HL-60 (cell line): ENCODE measurements around the gene PDE8A.

Experiments used
- DNase-seq, 2 experiments: peaks; one replicate each; pipeline ENCODE4 v3.0.0-alpha.2; 2010 to 2020; ENCODE audit warnings: low read depth in 1 of 2, low spot score in 1 of 2
- H3K27ac ChIP-seq: fragments of 250-450 bp; sonication (Bioruptor Pico); replicated peaks from 2 replicates; pipeline ENCODE4 v1.5.1; 2020; ENCODE audit warnings: mild to moderate bottlenecking, moderate library complexity
- H3K27me3 ChIP-seq: fragments of 250-450 bp; sonication (Bioruptor Pico); 2 replicates; pipeline ENCODE4 v1.5.1; 2021; ENCODE audit warnings: mild to moderate bottlenecking, moderate library complexity; ENCODE audit not compliant: insufficient read depth, poor library complexity, severe bottlenecking
- H3K4me3 ChIP-seq: replicated peaks from 2 replicates; pipeline ENCODE4 v1.5.1; 2011; ENCODE audit warnings: mild to moderate bottlenecking, control low read depth, low read length; ENCODE audit not compliant: insufficient read depth
- GABPA ChIP-seq: IDR thresholded peaks from 2 replicates; pipeline ENCODE4 v1.6.1; 2012; ENCODE audit warnings: low read depth
- POLR2AphosphoS5 ChIP-seq: IDR thresholded peaks from 2 replicates; pipeline ENCODE4 v1.6.1; 2012; ENCODE audit warnings: low read depth
- SPI1 ChIP-seq: IDR thresholded peaks from 2 replicates; pipeline ENCODE4 v1.6.1; 2012; ENCODE audit warnings: low read depth, mild to moderate bottlenecking, borderline replicate concordance
- TF ChIP-seq, protein P1 (sequence below): IDR thresholded peaks from 2 replicates; pipeline ENCODE4 v1.6.1; 2012; ENCODE audit warnings: low read depth; ENCODE audit not compliant: insufficient replicate concordance
- TF ChIP-seq, protein P2 (sequence below): IDR thresholded peaks from one replicate; pipeline ENCODE4 v1.5.1; 2011; ENCODE audit warnings: low read length, control low read depth, inconsistent platforms; ENCODE audit not compliant: insufficient read depth

Gene PDE8A

DNA sequence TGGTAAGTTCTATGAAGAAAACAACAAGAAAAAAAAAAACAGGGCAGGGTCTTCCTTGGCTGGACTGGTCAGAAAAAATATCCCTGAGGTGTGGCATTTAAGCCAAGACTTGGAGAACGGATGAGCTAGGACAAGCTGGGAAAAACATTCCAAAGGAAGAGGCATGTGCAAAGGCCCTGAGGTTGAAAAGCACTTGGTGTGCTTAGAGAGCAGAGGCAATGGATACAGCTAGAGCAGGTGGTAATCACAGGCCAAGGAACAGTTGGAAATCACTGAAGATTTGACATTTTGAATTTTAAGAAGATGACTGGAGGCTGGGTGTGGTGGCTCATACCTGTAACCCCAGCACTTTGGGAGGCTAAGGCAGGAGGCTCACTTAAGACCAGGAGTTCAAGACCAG is 42.9 kb upstream of the PDE8A start:
- H3K4me3 ChIP-seq, result no peak overlapping the region
- no peak for DNase-seq
- TF ChIP-seq, protein P1, sequence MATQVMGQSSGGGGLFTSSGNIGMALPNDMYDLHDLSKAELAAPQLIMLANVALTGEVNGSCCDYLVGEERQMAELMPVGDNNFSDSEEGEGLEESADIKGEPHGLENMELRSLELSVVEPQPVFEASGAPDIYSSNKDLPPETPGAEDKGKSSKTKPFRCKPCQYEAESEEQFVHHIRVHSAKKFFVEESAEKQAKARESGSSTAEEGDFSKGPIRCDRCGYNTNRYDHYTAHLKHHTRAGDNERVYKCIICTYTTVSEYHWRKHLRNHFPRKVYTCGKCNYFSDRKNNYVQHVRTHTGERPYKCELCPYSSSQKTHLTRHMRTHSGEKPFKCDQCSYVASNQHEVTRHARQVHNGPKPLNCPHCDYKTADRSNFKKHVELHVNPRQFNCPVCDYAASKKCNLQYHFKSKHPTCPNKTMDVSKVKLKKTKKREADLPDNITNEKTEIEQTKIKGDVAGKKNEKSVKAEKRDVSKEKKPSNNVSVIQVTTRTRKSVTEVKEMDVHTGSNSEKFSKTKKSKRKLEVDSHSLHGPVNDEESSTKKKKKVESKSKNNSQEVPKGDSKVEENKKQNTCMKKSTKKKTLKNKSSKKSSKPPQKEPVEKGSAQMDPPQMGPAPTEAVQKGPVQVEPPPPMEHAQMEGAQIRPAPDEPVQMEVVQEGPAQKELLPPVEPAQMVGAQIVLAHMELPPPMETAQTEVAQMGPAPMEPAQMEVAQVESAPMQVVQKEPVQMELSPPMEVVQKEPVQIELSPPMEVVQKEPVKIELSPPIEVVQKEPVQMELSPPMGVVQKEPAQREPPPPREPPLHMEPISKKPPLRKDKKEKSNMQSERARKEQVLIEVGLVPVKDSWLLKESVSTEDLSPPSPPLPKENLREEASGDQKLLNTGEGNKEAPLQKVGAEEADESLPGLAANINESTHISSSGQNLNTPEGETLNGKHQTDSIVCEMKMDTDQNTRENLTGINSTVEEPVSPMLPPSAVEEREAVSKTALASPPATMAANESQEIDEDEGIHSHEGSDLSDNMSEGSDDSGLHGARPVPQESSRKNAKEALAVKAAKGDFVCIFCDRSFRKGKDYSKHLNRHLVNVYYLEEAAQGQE, result no peak
- no peak for TF ChIP-seq POLR2AphosphoS5
- no peaks in the 10 kb centered on the region for H3K27me3 ChIP-seq
- H3K27ac ChIP-seq, result no peak overlapping the region

DNA sequence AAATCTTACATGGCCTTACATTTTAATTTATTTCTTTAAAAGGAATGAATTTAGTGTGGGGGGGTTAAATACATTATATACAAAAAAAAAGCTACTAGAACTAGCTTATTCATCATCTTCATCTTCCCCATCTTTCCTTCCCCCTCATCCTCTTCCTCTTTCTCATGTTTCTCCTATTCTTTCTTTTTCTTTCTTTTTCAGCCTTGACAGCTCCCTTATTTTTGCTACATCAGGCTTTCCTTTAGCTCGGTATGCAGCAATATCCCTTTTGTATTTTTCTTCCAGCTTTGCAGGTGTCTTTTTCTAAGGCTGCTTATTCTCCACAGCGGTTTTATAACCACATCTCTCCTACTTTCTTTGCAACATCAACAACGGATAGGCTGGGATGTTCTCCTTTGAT is 41.3 kb upstream of the PDE8A start:
- Histone ChIP-seq H3K27me3 (no peaks in the 10 kb centered on the region), H3K4me3 (no peak overlapping the region)
- TF ChIP-seq POLR2AphosphoS5 (no peak), SPI1 (no peak), GABPA (no peak)
- TF ChIP-seq, protein P2, sequence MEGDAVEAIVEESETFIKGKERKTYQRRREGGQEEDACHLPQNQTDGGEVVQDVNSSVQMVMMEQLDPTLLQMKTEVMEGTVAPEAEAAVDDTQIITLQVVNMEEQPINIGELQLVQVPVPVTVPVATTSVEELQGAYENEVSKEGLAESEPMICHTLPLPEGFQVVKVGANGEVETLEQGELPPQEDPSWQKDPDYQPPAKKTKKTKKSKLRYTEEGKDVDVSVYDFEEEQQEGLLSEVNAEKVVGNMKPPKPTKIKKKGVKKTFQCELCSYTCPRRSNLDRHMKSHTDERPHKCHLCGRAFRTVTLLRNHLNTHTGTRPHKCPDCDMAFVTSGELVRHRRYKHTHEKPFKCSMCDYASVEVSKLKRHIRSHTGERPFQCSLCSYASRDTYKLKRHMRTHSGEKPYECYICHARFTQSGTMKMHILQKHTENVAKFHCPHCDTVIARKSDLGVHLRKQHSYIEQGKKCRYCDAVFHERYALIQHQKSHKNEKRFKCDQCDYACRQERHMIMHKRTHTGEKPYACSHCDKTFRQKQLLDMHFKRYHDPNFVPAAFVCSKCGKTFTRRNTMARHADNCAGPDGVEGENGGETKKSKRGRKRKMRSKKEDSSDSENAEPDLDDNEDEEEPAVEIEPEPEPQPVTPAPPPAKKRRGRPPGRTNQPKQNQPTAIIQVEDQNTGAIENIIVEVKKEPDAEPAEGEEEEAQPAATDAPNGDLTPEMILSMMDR, result no peak
- TF ChIP-seq, protein P1, result no peak

DNA sequence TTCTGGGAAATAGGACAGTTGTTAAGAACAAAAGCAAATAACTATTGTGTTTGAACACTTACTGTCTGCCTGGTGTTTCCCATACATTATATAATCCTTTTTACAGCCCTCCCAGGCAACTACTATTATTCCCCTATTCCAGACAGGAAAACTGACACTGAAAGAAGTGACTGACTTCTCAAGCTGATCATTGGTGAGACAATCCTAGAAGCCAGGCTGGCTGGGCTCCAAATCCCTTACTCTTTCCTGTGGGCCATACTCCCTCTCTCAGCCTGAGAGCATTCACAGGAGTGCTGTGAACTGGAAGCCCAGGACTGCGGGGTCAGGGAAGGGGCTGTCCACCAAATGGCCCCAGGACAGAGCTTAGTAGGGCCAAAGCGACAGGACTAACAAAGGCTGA is 39.2 kb upstream of the PDE8A start:
- TF ChIP-seq POLR2AphosphoS5 (no peak), SPI1 (no peak), GABPA (no peak)
- TF ChIP-seq, protein P2, result no peak
- TF ChIP-seq, protein P1, result no peak
- no peak for DNase-seq
- Histone ChIP-seq H3K27ac (no peak overlapping the region), H3K27me3 (no peaks in the 10 kb centered on the region), H3K4me3 (no peak overlapping the region)

More for the DNA sequence above, 41.3 kb upstream of the PDE8A start:
- no peak for DNase-seq
- H3K27ac ChIP-seq, result no peak overlapping the region

DNA sequence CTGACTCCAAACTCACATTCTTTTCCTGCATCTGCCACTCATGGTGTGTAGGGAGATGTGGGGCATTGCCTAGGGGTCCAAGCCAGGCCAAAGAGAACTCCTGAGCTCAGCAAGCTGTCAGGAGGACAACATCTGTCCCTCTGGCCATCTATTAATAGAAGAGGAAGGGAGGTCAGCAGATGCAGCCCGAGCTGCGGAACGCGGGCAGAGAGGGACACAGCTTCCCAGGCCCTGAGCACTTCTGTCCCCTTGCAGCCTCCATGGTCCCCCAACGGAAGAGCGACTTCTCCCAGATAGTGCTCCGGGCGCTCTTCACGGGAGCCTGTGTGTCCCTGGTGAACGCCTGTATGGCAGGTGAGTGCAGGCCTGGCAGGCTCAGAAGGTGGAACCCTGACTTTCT is 37.3 kb upstream of the PDE8A start:
- Histone ChIP-seq H3K27ac (no peak overlapping the region), H3K27me3 (no peaks in the 10 kb centered on the region), H3K4me3 (no peak overlapping the region)
- DNase-seq, result no peak
- TF ChIP-seq POLR2AphosphoS5, result no peak
- TF ChIP-seq, protein P2, result no peak
- no peak for TF ChIP-seq SPI1
- TF ChIP-seq, protein P1, result no peak
- TF ChIP-seq GABPA, result no peak
